GM19324 (cell line): ENCODE data around the gene TTC16.
"Not testable (repeated sequence)": the region's sequence is repeated elsewhere in the genome, so short reads cannot be mapped to it uniquely, and the experiment has no call there.

Experiments
- ATAC-seq: cut with Tn5 transposase; IDR thresholded peaks from one replicate; pipeline ENCODE4 v1.9.1; 2021; ENCODE audit warnings: mild to moderate bottlenecking, moderate library complexity; ENCODE audit not compliant: unreplicated experiment, low FRiP score

Gene TTC16

GRCh38 chr9:127735530-127736185 lies 19.8 kb downstream of the TTC16 start:
- no peak for ATAC-seq

GRCh38 chr9:127738666-127739065 lies 22.8 kb downstream of the TTC16 start:
- no peak for ATAC-seq

DNA sequence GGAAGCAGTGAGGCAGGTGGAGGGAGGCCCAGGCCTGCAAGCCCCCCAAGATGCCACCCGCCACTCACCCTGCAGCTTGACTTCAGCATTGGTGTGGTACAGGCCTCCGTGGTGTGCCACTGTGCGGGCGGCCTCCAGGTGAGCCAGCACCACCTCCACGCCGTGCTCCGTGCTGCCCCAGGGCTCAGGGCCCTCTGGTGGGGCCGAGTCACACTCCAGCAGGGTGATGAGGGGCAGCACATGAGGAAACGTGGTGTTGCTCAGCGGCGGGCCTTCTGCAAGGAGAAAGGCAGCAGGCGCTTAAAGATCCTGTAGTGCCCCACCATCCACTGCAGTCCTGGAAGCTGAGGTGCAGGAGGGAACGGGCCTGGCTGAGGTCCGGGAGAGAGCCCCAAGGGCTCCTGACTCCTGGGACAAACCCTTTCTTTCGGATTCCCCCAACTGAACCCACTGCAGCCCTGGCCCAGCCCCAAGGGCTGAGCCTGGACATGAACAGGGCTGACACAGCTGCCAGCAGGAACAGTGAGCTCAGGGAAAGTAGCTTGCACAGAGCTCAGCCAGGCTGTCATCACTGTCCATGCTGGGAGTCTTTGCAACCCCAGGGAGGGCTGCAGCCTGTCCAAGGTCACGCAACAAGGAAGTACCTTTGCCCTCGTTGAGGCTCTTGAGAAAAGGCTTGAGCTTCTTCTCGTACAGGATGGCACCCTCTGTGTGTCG lies 23.9 kb downstream of the TTC16 start:
- ATAC-seq, result no peak

DNA sequence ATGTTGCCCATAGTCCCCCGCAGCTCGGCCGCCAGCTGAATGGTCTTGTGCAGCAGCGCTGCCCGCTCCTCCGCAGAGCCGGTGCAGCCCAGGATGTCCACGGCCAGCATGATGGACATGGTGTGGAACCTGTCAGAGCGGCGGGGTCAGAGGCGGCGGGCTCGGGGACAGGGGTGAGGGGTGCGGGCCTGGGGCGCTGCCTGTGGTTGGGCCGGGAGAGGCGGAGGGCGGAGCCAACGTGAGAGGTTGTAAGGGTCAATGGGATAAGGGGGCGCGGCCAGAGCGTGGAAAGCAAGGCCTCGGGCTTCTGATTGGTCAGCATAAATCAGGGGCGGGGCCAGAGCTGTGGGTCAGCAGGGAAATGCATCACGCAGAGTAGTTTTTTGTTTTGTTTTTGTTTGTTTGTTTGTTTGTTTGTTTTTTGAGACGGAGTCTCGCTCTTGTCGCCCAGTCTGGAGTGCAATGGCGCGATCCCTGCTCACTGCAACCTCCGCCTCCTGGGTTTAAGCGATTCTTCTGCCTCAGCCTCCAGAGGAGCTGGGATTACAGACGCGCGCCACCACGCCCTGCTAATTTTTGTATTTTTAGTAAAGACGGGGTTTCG lies 26.1 kb downstream of the TTC16 start:
- no peak for ATAC-seq

GRCh38 chr9:127742435-127743088 lies 26.7 kb downstream of the TTC16 start:
- ATAC-seq, result no peak

DNA sequence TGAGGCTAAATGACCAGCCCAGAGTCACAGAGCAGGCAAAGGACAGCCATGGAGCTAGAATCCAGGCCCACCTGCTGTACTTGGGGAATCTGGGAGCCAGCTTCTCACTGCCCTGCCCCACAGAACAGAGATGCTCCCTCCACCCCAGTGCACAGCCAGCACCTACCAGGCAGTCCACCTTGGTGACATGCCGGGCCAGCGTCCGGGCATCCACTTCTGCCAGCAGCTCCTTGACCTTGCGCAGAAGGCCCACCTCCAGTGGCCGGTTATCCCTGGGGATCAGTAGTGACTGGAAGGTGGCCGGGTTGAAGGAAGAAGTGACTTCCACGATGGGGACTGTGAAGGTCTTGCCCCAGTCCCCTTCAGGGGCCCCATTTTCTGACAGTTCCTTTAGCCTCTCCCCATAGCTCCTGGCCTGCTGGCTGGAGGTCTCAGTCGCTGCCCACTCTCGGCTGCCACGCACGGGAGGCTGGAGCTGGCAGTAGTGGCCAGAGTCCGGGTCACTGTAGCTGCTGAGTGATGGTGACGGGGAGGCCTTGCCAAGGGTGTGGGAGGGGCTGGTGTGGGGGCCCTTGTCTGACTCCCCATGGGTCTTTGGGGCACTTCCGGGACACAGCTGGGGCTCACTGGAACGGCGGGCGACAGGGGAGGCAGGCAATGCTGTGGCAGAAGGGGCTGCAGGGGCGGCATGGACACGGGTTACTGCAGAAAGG lies 28.7 kb downstream of the TTC16 start:
- no peak for ATAC-seq

- ATAC-seq, result no peak
These were observed 31.2 kb downstream of the TTC16 start for GRCh38 chr9:127746959-127747569.

GRCh38 chr9:127749090-127749787 lies 33.4 kb downstream of the TTC16 start:
- no peak for ATAC-seq

DNA sequence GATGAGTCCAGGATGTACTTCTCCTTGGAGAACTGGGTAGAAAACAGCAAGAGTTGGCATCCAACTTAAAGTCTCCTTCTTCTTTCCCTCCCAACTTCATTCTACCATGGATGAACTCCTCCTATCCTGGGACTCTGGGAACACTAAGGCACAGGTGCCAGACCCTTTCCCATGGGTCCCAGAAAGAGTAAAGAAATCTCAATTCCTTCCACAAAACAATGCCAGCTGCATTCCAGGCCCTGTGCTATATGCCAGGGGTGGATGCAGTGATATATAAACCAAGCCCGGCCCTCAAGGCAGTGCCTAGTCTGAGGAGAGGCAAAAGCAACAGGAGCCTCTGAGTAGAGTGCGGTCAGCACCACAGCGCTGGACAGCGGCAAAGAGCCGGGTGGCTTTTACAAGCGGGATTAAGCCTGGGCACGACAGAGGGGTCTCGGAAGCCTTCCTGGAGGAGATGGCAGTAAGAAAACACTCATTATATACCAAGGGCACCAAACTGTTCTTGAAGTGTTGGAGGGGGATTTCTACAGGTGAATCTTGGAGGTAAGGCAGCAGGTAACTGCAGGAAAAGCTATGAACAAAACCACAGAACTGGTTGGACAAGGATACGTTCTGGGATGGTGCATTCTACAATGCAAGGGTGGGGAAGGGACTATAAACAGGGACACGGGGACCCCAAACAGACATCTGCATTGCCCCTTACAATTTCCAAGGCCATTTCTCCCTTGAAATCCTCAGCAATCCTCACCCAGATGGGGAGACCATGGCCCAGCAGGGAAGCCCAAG lies 35.6 kb downstream of the TTC16 start:
- ATAC-seq, result no peak

DNA sequence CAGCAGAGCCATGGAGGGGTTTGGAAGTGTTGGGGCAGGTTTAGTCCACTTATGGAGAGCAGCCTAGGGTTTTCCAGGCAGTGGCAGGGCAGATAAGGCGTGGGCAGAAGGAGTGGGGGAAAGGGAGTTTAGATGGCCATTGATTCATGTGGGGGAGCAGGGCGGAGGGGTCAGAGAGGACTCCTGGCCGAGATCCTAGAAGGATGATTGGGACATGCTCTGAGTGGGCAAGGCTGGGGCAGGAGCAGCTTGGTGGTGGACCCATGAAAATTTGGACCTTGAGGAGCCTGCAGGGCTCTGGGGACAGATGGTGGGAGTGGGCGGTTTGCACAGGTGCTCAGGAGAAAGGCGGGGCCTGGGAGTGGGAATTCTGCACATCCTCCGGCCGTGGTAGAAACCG lies 37.3 kb downstream of the TTC16 start:
- ATAC-seq, result no peak

DNA sequence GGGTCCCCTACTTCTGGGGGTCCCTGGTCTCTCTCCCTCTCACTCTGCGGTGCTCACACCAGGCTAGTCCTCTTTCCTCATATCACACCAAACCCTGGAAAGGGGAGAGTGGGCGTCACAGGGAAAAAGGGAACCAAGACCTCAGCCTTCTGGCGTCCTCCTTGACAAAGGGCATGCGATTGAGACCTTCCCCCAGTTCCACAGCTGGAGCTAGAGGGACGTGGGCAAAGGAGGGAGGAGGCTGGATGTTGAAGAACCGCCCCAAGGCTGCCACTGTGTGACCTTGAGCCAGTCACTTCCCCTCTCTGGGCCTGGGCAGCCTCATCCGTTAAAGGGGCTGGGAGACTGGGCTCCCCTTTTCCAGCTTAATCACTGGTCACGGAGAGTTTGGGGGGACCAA lies 37.7 kb downstream of the TTC16 start:
- ATAC-seq, result no peak

- ATAC-seq, result no peak
These were observed 38.5 kb downstream of the TTC16 start for GRCh38 chr9:127754099-127755060.

DNA sequence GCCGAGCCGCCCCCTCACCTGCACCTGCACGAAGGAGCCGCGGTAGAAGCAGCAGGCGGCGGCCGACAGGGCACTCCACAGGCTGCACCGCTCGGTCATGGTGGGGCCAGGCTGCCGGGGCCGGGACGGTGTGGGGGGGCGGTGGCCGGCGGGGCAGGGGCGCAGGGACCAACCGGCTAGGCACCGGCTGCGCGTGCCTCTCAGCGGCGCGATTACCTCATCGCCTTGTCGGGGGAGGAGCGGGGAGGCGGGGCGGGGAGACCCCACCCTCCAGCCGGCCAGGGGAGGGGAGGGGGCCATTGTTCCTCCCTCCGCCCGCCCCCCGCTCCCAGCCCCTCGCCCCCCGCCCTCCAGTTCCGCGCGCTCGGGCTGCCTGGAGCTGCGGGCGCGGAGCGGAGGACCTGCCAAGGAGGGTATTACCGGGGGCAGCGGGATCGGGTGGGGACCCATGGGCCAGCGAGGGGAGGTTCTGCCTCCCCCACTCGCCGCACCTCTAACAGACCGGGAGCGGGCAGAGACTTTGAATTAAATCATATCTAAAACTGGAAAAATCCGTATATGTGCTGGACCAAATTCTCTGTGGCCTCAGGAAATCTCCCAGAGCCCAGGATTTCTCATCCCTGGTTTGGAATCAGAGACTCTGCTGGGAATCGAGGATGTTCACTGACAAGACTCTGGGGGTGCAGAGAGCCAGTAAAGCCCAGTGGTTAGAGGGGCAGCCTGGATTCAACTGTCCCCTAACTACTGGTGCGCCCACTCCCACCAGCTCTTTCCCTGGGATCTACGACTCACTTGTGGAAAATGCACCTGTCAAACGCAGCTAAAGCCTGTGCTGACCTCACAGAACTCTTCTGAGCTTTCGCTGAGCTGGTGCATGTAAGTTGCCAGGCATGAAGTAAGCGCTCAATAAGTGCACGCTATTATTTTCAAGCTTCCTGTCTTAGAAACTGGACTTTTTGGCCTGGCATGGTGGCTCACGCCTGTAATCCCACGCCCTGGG lies 39.5 kb downstream of the TTC16 start:
- ATAC-seq, result no peak

GRCh38 chr9:127756233-127756632 lies 40.4 kb downstream of the TTC16 start:
- ATAC-seq, result no peak

- not testable (repeated sequence) for ATAC-seq
These were observed 40.9 kb downstream of the TTC16 start for GRCh38 chr9:127756776-127757175.

GRCh38 chr9:127758843-127759242 lies 43.0 kb downstream of the TTC16 start:
- no peak for ATAC-seq

DNA sequence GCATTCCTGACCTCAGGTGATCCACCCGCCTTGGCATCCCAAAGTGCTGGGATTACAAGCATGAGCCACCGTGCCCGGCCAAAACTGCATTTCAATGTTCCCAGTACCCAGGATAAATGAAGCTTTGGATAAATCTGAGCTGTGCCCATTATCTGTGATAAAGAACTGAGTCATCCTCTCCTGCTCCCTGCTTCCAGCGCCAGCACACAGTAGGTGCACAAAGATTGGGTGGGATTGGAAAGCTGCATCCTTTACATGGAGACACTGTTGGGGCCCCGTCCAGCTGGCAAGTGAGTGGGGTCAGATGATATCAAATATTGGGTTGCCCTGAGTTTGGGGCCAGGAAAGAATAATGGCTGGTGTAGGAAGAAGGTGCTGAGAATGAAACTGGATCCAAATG lies 45.2 kb downstream of the TTC16 start:
- ATAC-seq, result no peak
